ENCODE measurements around the gene ACSM2B.
"Not testable (repeated sequence)": the region's sequence is repeated elsewhere in the genome, so short reads cannot be mapped to it uniquely, and the experiment has no call there.

The ACSM2B gene

DNA sequence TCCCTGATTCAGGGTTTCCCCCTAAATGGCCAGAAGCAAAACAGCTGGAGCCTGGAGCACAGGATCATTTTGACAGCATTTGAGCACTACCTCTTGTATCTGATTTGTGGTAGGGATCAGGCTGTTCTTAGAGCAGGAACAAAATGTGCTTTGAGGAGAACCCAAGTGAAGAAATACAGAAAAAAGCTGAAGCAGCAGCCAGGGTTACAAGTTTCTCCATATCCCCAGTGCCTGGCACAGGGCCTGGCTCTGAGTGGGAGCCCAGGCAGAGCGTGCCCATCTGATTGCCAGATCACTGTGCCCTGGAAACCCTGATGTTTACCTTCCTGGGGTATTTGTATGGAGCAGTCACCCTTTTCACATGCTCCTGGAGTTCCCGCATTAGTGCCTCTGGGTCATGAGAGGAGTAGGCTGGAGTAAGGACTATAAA lies 11.5 kb upstream of the ACSM2B start:
- H4K20me1 ChIP-seq, H3K36me3 ChIP-seq, H3K27me3 ChIP-seq, H3K4me1 ChIP-seq, H3K9me3 ChIP-seq, H3K4me2 ChIP-seq, H3K27ac ChIP-seq, H3K9ac ChIP-seq, H3K4me3 ChIP-seq: not testable (repeated sequence)

DNA sequence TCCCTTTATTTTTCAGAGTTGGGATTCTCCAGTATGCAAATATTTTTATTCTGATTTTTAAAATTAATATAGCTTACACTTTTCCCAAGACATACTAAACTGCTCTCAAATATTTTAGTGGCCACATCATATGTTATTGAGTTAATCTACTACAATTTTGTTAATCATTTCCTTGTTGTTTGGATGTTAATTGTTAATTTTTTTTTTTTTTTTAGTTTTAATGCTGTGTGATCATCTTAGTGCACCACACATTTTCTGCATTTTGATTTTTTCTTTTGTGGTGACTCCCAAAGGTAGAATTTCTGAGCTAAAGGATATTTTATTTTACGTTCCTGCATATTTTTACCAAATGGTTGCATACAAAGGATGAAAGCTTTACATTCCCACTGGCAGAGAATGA lies 10.5 kb upstream of the ACSM2B start:
- not testable (repeated sequence) for H3K27me3 ChIP-seq, H3K36me3 ChIP-seq, H3K27ac ChIP-seq, H3K9ac ChIP-seq, H3K9me3 ChIP-seq, H4K20me1 ChIP-seq, H3K4me2 ChIP-seq, H3K4me3 ChIP-seq, H3K4me1 ChIP-seq

DNA sequence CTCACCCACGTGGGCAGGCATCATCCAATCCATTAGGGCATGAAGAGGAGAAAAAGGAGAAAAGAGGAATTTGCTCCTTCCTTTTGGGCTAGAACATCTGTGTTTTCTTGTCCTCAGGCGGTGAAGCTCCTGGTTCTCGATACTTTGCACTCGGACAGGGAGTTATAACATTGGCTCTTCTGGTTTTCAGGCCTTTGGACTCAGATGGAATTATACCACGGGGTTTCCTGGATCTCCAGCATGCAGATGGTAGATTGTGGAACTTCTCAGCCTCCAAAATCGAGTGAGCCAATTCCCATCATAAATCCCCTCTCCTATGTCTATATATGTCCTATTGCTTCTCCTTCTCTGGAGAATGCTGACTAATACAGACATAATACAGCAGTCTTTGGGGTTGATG lies 9.9 kb upstream of the ACSM2B start:
- not testable (repeated sequence) for H3K27me3 ChIP-seq, H3K4me3 ChIP-seq, H3K36me3 ChIP-seq, H4K20me1 ChIP-seq, H3K4me1 ChIP-seq, H3K4me2 ChIP-seq, H3K9me3 ChIP-seq, H3K9ac ChIP-seq, H3K27ac ChIP-seq

DNA sequence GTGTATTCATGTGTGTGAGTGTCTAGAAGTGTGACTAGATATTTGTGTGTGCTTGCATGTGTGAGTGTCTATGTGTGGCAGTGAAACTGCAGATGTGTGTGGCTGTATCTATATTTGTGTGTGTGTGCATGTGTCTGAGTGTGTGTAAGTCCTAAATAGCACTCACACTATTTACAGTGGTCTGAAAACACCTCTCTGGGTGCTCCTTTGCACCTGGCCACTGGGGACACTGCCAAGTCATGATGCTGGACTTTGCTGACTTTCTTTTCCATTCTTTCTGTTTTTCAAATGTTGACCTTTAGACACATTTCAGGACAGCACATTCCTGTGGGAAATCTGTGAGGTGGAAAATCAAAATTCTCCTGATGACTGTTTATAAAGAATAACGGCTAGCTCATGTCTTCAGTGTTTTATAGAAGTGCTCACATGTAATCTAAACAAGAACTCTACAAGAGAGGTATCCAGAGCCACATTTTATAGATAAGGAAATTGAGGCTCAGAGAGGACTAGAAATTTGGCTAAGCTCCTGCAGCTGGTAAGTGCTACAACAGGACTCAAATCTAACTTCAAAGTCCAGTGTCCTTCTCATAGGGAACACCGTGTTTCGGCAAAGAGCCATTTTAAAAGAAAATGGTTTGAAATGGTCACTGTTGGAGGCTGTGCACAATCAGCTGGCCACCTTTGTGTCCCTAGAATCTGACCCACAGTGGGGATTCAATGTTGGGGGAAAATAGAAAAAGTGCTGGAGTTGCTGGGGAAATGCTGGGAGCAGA lies 4.5 kb upstream of the ACSM2B start:
- H3K4me1 ChIP-seq, H4K20me1 ChIP-seq, H3K27me3 ChIP-seq, H3K4me2 ChIP-seq, H3K27ac ChIP-seq, H3K4me3 ChIP-seq, H3K9ac ChIP-seq, H3K9me3 ChIP-seq, H3K36me3 ChIP-seq: not testable (repeated sequence)

DNA sequence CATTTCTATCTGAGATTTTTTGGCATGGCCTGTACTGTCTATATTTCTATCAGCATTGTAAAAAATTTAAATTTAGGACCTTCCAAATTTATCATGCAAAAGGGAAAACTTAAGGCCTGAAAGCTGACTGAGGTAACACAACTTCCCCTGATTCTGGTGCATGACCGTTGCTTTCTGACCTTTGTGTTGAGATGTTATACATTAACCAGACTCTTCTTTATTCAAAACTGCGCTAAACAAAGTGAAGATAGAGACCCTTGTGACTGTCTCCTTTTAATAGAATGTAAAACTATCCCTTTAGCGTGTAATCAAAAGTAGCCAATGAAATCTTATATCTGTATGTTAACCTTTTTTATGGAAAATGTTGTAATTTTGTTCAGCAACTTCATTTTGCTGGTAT lies 1.9 kb upstream of the ACSM2B start:
- not testable (repeated sequence) for H3K27me3 ChIP-seq, H3K4me2 ChIP-seq, H3K4me1 ChIP-seq, H3K9me3 ChIP-seq, H4K20me1 ChIP-seq, H3K36me3 ChIP-seq, H3K4me3 ChIP-seq, H3K9ac ChIP-seq, H3K27ac ChIP-seq

DNA sequence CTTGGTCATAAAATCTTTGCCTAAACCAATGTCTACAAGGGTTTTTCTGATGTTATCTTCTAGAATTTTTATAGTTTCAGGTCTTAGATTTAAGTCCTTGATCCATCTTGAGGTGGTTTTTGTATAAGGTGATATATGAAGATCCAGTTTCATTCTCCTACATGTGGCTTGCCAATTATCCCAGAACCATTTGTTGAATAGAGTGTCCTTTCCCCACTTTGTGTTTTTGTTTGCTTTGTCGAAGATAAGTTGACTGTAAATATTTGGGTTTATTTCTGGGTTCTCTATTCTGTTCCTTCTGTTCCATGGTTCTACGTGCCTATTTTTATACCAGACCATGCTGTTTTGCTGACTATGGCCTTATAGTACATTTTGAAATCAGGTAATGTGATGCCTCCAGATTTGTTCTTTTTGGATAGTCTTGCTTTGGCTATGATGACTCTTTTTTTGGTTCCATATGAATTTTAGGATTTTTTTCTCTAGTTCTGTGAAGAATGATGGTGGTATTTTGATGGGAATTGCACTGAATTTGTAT lies 7.0 kb downstream of the ACSM2B start:
- H3K27ac ChIP-seq, H3K9me3 ChIP-seq, H3K36me3 ChIP-seq, H3K4me3 ChIP-seq, H3K9ac ChIP-seq, H3K4me2 ChIP-seq, H3K27me3 ChIP-seq, H3K4me1 ChIP-seq, H4K20me1 ChIP-seq: not testable (repeated sequence)

DNA sequence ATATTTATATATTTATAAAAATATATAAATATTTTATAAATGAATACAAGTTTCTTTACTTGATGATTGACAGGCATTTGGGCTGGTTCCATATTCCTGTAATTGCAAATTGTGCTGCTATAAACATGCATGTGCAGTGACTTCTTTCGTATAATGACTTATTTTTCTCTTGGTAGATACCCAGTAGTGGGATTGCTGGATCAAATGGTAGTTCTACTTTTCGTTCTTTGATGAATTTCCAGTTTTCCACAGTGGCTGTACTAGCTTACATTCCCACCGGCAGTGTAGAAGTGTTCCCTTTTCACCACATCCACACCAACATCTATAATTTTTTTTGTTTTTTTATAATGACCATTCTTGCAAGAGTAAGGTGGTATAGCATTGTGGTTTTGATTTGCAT lies 7.8 kb downstream of the ACSM2B start:
- Histone ChIP-seq H3K4me3 (no peak overlapping the region), H3K36me3 (no peaks in the 10 kb centered on the region), H3K27me3 (no peaks in the 10 kb centered on the region), H3K9ac (no peak overlapping the region), H4K20me1 (no peaks in the 10 kb centered on the region), H3K27ac (no peak overlapping the region), H3K4me1 (no peaks in the 10 kb centered on the region), H3K9me3 (no peaks in the 10 kb centered on the region), H3K4me2 (no peak overlapping the region)
- no peak for TF ChIP-seq Cebpa-rat (IDR thresholded peaks at IDR 0.05)

DNA sequence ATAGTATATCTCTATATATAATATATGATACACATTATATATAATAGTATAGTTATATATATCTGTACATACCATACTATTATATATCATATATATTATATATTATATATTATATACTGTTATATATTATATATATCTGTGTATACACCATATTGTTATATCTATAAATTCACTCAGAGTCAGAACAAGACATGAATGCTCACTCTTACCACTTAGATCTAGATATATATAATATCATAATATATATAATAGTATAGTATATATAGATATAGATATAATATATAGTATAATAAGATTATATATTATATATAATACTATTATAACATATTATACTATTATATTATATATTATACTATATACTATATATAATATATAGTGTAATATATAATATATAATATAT lies 9.3 kb downstream of the ACSM2B start:
- no peak overlapping the region for H3K9ac ChIP-seq
- peaks cover 9% of the 10 kb centered on the region; the same call in 1 of the 2 replicates for H3K9me3 ChIP-seq
- no peaks in the 10 kb centered on the region for H3K4me1 ChIP-seq
- no peak overlapping the region for H3K4me3 ChIP-seq
- no peaks in the 10 kb centered on the region for H3K27me3 ChIP-seq
- no peak overlapping the region for H3K4me2 ChIP-seq
- TF ChIP-seq Cebpa-rat (IDR thresholded peaks at IDR 0.05): no peak
- no peak overlapping the region for H3K27ac ChIP-seq
- H3K36me3 ChIP-seq: no peaks in the 10 kb centered on the region
- no peaks in the 10 kb centered on the region for H4K20me1 ChIP-seq

DNA sequence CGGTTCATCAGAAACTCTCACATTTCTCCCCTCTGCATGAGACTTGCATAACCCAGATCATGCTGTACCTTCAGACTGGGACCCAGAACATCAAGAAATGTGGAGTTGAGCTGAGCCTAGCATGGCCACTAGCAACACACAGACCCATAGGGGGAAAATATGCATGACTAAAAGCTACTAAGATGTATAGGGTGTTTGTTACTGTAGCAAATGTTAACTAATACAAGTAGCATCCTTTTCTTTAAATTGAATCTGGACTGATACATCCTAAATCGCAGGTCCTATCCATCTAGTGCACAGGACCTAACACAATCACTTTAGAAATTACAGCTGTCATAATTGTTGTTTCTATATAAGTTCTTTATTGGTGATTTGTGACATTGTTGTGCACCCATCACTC lies 10.8 kb downstream of the ACSM2B start:
- not testable (repeated sequence) for H3K4me3 ChIP-seq, H3K4me1 ChIP-seq, H3K27me3 ChIP-seq, H3K9ac ChIP-seq, H3K4me2 ChIP-seq, H4K20me1 ChIP-seq, H3K27ac ChIP-seq, H3K36me3 ChIP-seq, H3K9me3 ChIP-seq

DNA sequence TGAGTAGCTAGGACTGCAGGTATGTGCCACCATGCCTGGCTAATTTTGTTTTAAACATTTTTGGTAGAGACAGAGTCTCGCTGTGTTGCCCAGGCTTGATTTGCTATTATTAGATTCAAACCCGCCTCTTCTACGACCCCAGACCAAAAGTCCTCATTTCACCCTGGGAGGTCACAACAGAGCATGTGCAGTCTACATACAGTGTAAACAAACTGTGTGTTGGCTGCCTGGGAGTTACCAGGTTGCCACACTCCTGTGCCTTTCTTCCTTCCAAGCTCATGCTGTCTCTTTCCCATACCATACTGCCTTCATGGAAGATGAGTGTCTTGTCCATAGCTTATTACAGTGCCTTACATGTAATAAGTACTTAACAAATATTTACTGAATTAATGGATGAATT lies 11.9 kb downstream of the ACSM2B start:
- H3K36me3 ChIP-seq, H3K27ac ChIP-seq, H3K27me3 ChIP-seq, H3K9me3 ChIP-seq, H3K4me2 ChIP-seq, H3K4me1 ChIP-seq, H3K9ac ChIP-seq, H3K4me3 ChIP-seq, H4K20me1 ChIP-seq: not testable (repeated sequence)

DNA sequence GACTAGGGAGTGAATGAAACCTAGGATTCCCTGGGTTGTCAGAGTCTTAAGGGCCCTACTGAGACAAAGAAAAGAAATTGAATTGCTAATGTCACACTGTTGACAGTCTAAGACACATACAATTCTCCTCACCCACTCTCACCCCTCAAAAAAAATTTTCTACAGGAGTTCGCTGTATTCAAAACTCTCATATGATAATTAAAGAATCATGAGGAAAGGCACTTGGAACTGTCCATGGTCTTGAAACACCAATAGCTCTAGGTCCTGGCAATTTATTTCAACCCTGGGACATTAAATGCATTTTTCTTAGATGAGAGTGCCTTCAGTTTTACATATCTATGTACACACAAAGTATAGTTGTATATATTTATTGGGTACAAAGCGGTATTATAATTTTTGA lies 20.5 kb downstream of the ACSM2B start:
- not testable (repeated sequence) for H3K9me3 ChIP-seq, H3K4me3 ChIP-seq, H3K4me2 ChIP-seq, H4K20me1 ChIP-seq, H3K27ac ChIP-seq, H3K27me3 ChIP-seq, H3K9ac ChIP-seq, H3K4me1 ChIP-seq, H3K36me3 ChIP-seq

DNA sequence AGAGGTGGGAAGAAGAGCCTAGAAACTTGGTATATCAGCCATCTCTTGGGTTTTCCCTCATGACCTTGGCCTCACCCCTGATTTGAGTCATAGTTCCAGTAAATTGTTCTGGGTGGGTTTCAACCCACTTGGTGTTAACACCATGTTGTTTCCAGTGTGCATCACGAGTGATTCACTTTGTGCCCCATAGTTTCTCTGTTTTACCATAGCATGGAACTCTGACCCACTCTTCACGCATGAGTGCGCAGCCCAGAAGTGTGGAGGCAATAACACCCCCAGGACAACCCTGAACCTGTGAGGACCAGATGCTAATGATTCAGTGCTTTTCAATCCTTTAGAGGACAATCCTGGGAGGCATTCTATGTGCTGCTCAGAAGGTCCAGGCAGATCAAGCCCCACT lies 21.5 kb downstream of the ACSM2B start:
- H4K20me1 ChIP-seq, H3K4me1 ChIP-seq, H3K4me2 ChIP-seq, H3K36me3 ChIP-seq, H3K9ac ChIP-seq, H3K9me3 ChIP-seq, H3K27me3 ChIP-seq, H3K27ac ChIP-seq, H3K4me3 ChIP-seq: not testable (repeated sequence)

DNA sequence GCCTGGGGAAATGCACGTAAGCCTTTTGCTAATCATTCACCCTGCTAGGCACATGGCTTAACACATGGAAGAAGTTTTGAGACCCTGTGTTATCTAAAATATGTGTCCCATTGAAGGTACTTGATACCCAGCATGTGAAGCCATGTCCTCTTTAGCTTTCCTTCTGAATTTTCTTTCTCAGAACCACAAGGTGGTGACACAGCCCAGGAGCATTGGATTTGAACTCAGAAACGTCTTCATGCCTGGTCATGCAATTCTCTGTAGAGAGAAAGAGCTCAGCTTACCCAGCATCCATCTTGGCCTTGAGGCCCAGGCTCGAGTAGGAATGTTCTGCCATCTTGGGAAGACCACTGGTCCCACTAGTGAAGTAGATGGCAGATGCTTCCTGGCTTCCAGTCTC lies 22.7 kb downstream of the ACSM2B start:
- H3K36me3 ChIP-seq, H3K9me3 ChIP-seq, H3K9ac ChIP-seq, H3K27me3 ChIP-seq, H3K4me1 ChIP-seq, H3K4me3 ChIP-seq, H3K4me2 ChIP-seq, H4K20me1 ChIP-seq, H3K27ac ChIP-seq: not testable (repeated sequence)

DNA sequence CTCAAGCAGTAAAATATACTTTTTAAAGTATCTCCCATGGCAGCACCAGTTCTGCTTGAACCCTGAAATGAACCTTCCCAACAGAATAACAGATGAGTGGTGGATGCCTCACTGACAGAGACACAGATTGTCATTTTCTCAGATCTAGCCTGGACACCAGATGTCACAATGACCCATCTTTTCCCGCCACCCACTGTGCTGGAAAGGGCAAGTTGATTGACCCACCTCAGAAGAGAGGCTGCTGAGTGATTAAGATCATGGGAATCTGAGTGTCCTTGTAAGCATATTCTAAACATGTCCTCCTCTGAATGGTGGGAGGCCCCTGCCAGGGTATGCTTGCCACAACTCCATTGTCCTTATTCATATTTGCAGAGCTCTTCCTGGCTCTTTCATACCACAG lies 29.2 kb downstream of the ACSM2B start:
- H3K4me3 ChIP-seq, H3K27ac ChIP-seq, H3K36me3 ChIP-seq, H3K27me3 ChIP-seq, H3K4me1 ChIP-seq, H3K4me2 ChIP-seq, H4K20me1 ChIP-seq, H3K9me3 ChIP-seq, H3K9ac ChIP-seq: not testable (repeated sequence)

DNA sequence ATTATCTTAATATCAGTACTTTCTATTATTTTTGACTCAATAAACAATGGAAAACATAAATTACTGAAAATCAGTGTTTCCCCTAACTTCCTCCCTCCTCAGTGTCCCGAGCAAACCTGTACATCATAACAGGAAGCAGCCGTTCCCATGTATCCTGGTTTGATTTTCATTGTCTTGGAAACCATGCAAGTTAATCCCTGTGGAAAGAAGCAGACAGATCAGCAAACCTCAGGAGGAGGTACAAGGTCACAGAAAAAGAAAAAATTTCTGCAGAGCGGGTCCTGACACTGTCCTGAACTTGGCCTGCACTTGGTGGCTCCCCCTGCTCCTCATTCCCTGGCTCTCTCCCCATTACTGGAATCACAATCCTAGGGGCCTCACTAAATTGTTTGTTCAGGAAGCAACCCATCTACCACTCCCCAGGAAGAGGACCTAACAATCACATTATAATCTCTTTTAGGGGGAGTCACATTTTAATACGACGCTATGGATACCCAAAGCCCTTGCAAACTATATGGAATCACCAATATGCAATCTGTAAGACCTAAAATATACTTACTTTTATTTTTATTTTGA lies 29.8 kb downstream of the ACSM2B start:
- not testable (repeated sequence) for H3K9me3 ChIP-seq, H3K4me3 ChIP-seq, H3K27ac ChIP-seq, H3K4me1 ChIP-seq, H3K36me3 ChIP-seq, H3K4me2 ChIP-seq, H4K20me1 ChIP-seq, H3K27me3 ChIP-seq, H3K9ac ChIP-seq
